GM23338 (cell line): ENCODE results near the gene RAC2. TPM values are rescaled to one million over a fixed set of nuclear protein-coding genes. Genes with fewer than 3 reads are reported as not detected.

Experiments used
- ATAC-seq: fragments of 200-7000 bp; cut with Tn5 transposase; 3 replicates; pipeline ENCODE4 v1.9.1; 2020
- DNase-seq: peaks from one replicate; pipeline ENCODE4 v3.0.0-alpha.2; 2015; ENCODE audit warnings: low spot score
- H2AFZ ChIP-seq: fragments of 200-600 bp; sonication (generic); 2 replicates; pipeline ENCODE4 v1.8.0; 2016; ENCODE audit warnings: antibody characterized with exemption, mild to moderate bottlenecking, moderate library complexity
- H3F3A ChIP-seq: fragments of 200-600 bp; sonication (generic); replicated peaks from 2 replicates; pipeline ENCODE4 v1.8.0; 2017; ENCODE audit warnings: antibody characterized with exemption, mixed run types, low read depth
- H3K27ac ChIP-seq: fragments of 200-600 bp; sonication (generic); 2 replicates; pipeline ENCODE4 v1.6.1; 2016; ENCODE audit warnings: low read depth
- H3K27me3 ChIP-seq: fragments of 200-600 bp; sonication (generic); 2 replicates; pipeline ENCODE4 v1.8.0; 2016; ENCODE audit warnings: mild to moderate bottlenecking, mixed run types, moderate library complexity; ENCODE audit not compliant: insufficient read depth
- H3K36me3 ChIP-seq: fragments of 200-600 bp; sonication (generic); 2 replicates; pipeline ENCODE4 v1.8.0; 2016; ENCODE audit warnings: mild to moderate bottlenecking; ENCODE audit not compliant: insufficient read depth
- H3K4me1 ChIP-seq: fragments of 200-600 bp; sonication (generic); 2 replicates; pipeline ENCODE4 v1.8.0; 2016; ENCODE audit warnings: mild to moderate bottlenecking, moderate library complexity; ENCODE audit not compliant: insufficient read depth
- H3K4me2 ChIP-seq: fragments of 200-600 bp; sonication (generic); 2 replicates; pipeline ENCODE4 v1.7.1; 2017; ENCODE audit warnings: mixed run types
- H3K4me3 ChIP-seq: fragments of 200-600 bp; sonication (generic); 2 replicates; pipeline ENCODE4 v1.6.1; 2016; ENCODE audit warnings: mixed run types
- H3K79me2 ChIP-seq: fragments of 200-600 bp; sonication (generic); replicated peaks from 2 replicates; pipeline ENCODE4 v1.8.0; 2017; ENCODE audit warnings: mild to moderate bottlenecking; ENCODE audit not compliant: insufficient read depth
- H3K9me2 ChIP-seq: fragments of 200-600 bp; sonication (generic); 2 replicates; pipeline ENCODE4 v1.8.0; 2017; ENCODE audit not compliant: insufficient read depth
- H4K20me1 ChIP-seq: fragments of 200-600 bp; sonication (generic); replicated peaks from 2 replicates; pipeline ENCODE4 v1.8.0; 2017; ENCODE audit warnings: mild to moderate bottlenecking; ENCODE audit not compliant: insufficient read depth
- H3K27ac Mint-ChIP-seq: 2 replicates; pipeline ENCODE4 v1.8.0; 2020; ENCODE audit warnings: inconsistent platforms, mild to moderate bottlenecking, moderate library complexity, mixed read lengths
- H3K27me3 Mint-ChIP-seq: 3 replicates; pipeline ENCODE4 v1.8.0; 2022; ENCODE audit warnings: low read depth, mild to moderate bottlenecking, moderate library complexity, mixed read lengths, inconsistent platforms; ENCODE audit not compliant: insufficient read depth, poor library complexity
- H3K36me3 Mint-ChIP-seq: 3 replicates; pipeline ENCODE4 v1.8.0; 2021; ENCODE audit warnings: low read depth, mild to moderate bottlenecking, inconsistent platforms, moderate library complexity, mixed read lengths
- H3K4me1 Mint-ChIP-seq: 3 replicates; pipeline ENCODE4 v1.8.0; 2020; ENCODE audit warnings: mild to moderate bottlenecking, inconsistent platforms, mixed read lengths
- H3K4me3 Mint-ChIP-seq: 3 replicates; pipeline ENCODE4 v1.8.0; 2021; ENCODE audit warnings: moderate library complexity, mild to moderate bottlenecking, inconsistent platforms, mixed read lengths
- H3K9me3 Mint-ChIP-seq: 3 replicates; pipeline ENCODE4 v1.8.0; 2020; ENCODE audit warnings: moderate library complexity, mild to moderate bottlenecking, inconsistent platforms, mixed read lengths
- CREB1 ChIP-seq: fragments of 250-450 bp; sonication (Bioruptor Pico); IDR thresholded peaks from 2 replicates; pipeline ENCODE4 v1.5.0; 2020; ENCODE audit warnings: low read depth, mild to moderate bottlenecking, moderate library complexity
- EZH2 ChIP-seq: fragments of 200-600 bp; sonication (generic); IDR thresholded peaks from one replicate; pipeline ENCODE4 v1.8.0; 2017; ENCODE audit warnings: antibody characterized with exemption, mild to moderate bottlenecking, low read depth; ENCODE audit not compliant: unreplicated experiment
- JUNB ChIP-seq: IDR thresholded peaks from one replicate; pipeline ENCODE4 v1.6.1; 2016; ENCODE audit warnings: antibody characterized with exemption; ENCODE audit not compliant: unreplicated experiment
- POLR2AphosphoS5 ChIP-seq: IDR thresholded peaks from 2 replicates; pipeline ENCODE4 v1.6.1; 2016; ENCODE audit warnings: antibody characterized with exemption, low read depth
- STAT1 ChIP-seq: IDR thresholded peaks from one replicate; pipeline ENCODE4 v1.6.1; 2016; ENCODE audit warnings: antibody characterized with exemption; ENCODE audit not compliant: unreplicated experiment
- ZNF114 ChIP-seq: fragments of 250-450 bp; sonication (Bioruptor Pico); IDR thresholded peaks from 2 replicates; pipeline ENCODE4 v1.5.0; 2020; ENCODE audit warnings: mild to moderate bottlenecking, moderate library complexity
- ZNF331 ChIP-seq: fragments of 250-450 bp; sonication (Bioruptor Pico); IDR thresholded peaks from 2 replicates; pipeline ENCODE4 v1.5.0; 2020; ENCODE audit warnings: low read depth, mild to moderate bottlenecking, moderate library complexity
- polyA plus RNA-seq: library from polyadenylated mRNA; unstranded; fragments of >200 nt; fragmentation: Nextera tagmentation; extraction: Ambion mirVana; gene quantifications from 2 replicates; pipeline ENCODE4 v1.2.1, GENCODE V29; 2016
- total RNA-seq: library from RNA; depleted of rRNA; stranded (reverse); fragments of >200 nt; shearing (Covaris generic); gene quantifications from 2 replicates; pipeline ENCODE4 v1.2.3, GENCODE V29; 2014
- TF ChIP-seq, protein P1 (sequence below): IDR thresholded peaks from one replicate; pipeline ENCODE4 v1.6.1; 2018; ENCODE audit warnings: antibody characterized with exemption; ENCODE audit not compliant: unreplicated experiment
- TF ChIP-seq, protein P2 (sequence below): fragments of 250-450 bp; sonication (Bioruptor Pico); IDR thresholded peaks from 2 replicates; pipeline ENCODE4 v1.5.0; 2020; ENCODE audit warnings: mild to moderate bottlenecking, moderate library complexity

Gene RAC2
- total and polyA plus RNA-seq, 2 experiments from 2014 or later, result 2.4 to 2.7 TPM

DNA sequence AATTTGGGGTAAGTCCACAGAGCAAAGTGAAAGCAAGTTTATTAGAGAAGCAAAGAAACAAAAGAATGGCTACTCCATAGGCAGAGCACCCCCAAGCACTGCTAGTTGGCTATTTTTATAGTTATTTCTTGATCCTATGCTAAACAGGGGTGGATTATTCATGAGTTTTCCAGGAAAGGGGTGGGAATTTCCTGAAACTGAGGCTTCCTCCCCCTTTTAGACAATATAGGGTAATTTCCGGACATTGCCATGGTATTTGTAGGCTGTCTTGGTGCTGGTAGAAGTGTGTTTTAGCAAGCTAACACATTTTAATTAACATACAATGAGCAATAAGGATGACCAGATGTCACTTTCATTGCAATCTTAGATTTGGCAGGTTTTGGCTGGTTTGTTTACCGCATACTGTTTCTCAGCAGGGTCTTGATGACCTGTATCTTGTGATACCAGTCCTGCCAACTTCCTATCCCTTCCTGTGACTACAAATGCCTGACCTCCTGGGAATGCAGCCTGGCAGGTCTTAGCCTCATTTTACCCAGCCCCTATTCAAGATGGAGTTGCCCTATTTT lies 55.1 kb downstream of the RAC2 start:
- ATAC-seq (no peak), DNase-seq (peak; percentile 35)
- Histone ChIP-seq H3F3A (peaks cover 10% of the 10 kb centered on the region; the same call in 1 of the 2 replicates), H3K4me3 (peak overlapping the region; percentile 58; the same call in 1 of the 2 replicates), H3K79me2 (no peaks in the 10 kb centered on the region), H2AFZ (no peak overlapping the region), H3K27ac (peak overlapping the region; percentile 90), H3K4me1 (peaks cover 33% of the 10 kb centered on the region), H3K9me2 (no peaks in the 10 kb centered on the region), H3K4me2 (peak overlapping the region; percentile 85), H3K27me3 (no peaks in the 10 kb centered on the region), H4K20me1 (no peaks in the 10 kb centered on the region), H3K36me3 (peaks cover 5% of the 10 kb centered on the region; the same call in 1 of the 2 replicates)
- Mint-ChIP-seq H3K9me3 (peaks cover 23% of the 10 kb centered on the region), H3K4me3 (peak overlapping the region; percentile 73), H3K36me3 (peaks cover 30% of the 10 kb centered on the region), H3K27me3 (peaks cover 10% of the 10 kb centered on the region), H3K4me1 (peaks cover 34% of the 10 kb centered on the region), H3K27ac (peak overlapping the region; percentile 88)
- no peak for TF ChIP-seq JUNB
- TF ChIP-seq CREB1 (CRISPR knock-in tag), result no peak
- TF ChIP-seq ZNF114, result no peak

DNA sequence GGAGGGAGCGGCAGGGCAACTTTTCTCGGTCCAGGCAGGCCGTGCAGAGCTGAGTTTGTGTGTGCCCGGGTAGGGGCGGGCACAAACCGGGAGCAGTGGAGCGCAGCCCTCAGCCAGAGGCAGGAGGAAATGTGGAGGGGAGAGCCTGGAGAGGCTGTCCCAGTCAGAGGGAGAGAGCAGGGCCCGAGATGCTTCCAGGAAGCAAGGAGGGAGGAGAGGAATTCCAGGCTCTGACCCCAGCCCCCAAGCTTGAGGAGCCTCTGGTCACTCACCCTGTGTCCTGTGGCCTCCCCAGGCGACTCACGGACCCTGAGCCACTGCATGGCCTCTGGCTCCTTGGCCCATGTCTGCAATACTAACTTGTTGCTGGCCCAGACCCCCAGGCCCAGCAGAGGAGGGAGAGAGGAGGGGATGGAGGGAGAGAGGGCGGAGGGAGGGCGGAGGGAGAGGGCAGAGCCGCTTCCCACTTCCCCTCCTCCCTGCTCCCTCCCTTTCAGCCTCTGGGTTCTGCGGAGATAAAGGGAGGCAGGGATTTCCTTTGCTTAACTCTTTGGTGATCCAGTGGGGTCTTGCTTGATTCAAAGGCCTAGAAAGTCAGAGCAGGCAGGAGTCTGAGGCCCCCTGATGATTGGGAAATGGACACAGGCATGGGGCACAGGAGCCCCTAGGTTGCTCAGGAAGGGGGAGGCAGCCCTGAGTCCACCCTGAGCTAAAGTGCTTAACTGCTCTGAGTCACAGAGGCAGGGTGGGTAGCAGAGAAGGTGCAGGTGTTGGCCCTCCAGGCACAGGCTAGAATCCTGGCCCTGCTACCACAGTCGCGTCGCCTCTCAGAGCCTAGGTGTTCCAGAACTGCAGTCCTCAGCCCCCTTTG lies 55.9 kb downstream of the RAC2 start, which contains the start of gene C1QTNF6:
Gene C1QTNF6 (minus strand): TSS at position 357 of the 871 bp plus-strand sequence. CDS start 34 bp downstream, at position 323.
- Mint-ChIP-seq H3K4me1 (peaks cover 34% of the 10 kb centered on the region), H3K27me3 (peaks cover 6% of the 10 kb centered on the region), H3K27ac (peak within 1 kb of the TSS; percentile 88), H3K9me3 (peaks cover 18% of the 10 kb centered on the region), H3K36me3 (peaks cover 24% of the 10 kb centered on the region), H3K4me3 (peak within 1 kb of the TSS; percentile 73)
- peaks cover 4% of the 10 kb centered on the region; the same call in 1 of the 2 replicates for H3K36me3 ChIP-seq
- H2AFZ ChIP-seq, result peak within 1 kb of the TSS; percentile 88; the same call in 1 of the 2 replicates
- H3K4me2 ChIP-seq, result peak within 1 kb of the TSS; percentile 85
- peak within 1 kb of the TSS; percentile 58 for H3K4me3 ChIP-seq
- H3F3A ChIP-seq, result peaks cover 10% of the 10 kb centered on the region; the same call in 1 of the 2 replicates
- ATAC-seq (peak; percentile 66), DNase-seq (peak; percentile 79)
- no peaks in the 10 kb centered on the region for H3K79me2 ChIP-seq
- no peaks in the 10 kb centered on the region for H3K9me2 ChIP-seq
- H3K27me3 ChIP-seq, result no peaks in the 10 kb centered on the region
- H4K20me1 ChIP-seq, result no peaks in the 10 kb centered on the region
- peak within 1 kb of the TSS; percentile 90 for H3K27ac ChIP-seq
- H3K4me1 ChIP-seq, result peaks cover 33% of the 10 kb centered on the region
- TF ChIP-seq POLR2AphosphoS5 (0 out of 2 replicates have a peak, but pooled peaks have one; percentile 33), ZNF331 (CRISPR knock-in tag) (no peak), CREB1 (CRISPR knock-in tag) (no peak), STAT1 (no peak), EZH2 (no peak)
- TF ChIP-seq, protein P1, sequence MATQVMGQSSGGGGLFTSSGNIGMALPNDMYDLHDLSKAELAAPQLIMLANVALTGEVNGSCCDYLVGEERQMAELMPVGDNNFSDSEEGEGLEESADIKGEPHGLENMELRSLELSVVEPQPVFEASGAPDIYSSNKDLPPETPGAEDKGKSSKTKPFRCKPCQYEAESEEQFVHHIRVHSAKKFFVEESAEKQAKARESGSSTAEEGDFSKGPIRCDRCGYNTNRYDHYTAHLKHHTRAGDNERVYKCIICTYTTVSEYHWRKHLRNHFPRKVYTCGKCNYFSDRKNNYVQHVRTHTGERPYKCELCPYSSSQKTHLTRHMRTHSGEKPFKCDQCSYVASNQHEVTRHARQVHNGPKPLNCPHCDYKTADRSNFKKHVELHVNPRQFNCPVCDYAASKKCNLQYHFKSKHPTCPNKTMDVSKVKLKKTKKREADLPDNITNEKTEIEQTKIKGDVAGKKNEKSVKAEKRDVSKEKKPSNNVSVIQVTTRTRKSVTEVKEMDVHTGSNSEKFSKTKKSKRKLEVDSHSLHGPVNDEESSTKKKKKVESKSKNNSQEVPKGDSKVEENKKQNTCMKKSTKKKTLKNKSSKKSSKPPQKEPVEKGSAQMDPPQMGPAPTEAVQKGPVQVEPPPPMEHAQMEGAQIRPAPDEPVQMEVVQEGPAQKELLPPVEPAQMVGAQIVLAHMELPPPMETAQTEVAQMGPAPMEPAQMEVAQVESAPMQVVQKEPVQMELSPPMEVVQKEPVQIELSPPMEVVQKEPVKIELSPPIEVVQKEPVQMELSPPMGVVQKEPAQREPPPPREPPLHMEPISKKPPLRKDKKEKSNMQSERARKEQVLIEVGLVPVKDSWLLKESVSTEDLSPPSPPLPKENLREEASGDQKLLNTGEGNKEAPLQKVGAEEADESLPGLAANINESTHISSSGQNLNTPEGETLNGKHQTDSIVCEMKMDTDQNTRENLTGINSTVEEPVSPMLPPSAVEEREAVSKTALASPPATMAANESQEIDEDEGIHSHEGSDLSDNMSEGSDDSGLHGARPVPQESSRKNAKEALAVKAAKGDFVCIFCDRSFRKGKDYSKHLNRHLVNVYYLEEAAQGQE, result no peak
- TF ChIP-seq, protein P2, sequence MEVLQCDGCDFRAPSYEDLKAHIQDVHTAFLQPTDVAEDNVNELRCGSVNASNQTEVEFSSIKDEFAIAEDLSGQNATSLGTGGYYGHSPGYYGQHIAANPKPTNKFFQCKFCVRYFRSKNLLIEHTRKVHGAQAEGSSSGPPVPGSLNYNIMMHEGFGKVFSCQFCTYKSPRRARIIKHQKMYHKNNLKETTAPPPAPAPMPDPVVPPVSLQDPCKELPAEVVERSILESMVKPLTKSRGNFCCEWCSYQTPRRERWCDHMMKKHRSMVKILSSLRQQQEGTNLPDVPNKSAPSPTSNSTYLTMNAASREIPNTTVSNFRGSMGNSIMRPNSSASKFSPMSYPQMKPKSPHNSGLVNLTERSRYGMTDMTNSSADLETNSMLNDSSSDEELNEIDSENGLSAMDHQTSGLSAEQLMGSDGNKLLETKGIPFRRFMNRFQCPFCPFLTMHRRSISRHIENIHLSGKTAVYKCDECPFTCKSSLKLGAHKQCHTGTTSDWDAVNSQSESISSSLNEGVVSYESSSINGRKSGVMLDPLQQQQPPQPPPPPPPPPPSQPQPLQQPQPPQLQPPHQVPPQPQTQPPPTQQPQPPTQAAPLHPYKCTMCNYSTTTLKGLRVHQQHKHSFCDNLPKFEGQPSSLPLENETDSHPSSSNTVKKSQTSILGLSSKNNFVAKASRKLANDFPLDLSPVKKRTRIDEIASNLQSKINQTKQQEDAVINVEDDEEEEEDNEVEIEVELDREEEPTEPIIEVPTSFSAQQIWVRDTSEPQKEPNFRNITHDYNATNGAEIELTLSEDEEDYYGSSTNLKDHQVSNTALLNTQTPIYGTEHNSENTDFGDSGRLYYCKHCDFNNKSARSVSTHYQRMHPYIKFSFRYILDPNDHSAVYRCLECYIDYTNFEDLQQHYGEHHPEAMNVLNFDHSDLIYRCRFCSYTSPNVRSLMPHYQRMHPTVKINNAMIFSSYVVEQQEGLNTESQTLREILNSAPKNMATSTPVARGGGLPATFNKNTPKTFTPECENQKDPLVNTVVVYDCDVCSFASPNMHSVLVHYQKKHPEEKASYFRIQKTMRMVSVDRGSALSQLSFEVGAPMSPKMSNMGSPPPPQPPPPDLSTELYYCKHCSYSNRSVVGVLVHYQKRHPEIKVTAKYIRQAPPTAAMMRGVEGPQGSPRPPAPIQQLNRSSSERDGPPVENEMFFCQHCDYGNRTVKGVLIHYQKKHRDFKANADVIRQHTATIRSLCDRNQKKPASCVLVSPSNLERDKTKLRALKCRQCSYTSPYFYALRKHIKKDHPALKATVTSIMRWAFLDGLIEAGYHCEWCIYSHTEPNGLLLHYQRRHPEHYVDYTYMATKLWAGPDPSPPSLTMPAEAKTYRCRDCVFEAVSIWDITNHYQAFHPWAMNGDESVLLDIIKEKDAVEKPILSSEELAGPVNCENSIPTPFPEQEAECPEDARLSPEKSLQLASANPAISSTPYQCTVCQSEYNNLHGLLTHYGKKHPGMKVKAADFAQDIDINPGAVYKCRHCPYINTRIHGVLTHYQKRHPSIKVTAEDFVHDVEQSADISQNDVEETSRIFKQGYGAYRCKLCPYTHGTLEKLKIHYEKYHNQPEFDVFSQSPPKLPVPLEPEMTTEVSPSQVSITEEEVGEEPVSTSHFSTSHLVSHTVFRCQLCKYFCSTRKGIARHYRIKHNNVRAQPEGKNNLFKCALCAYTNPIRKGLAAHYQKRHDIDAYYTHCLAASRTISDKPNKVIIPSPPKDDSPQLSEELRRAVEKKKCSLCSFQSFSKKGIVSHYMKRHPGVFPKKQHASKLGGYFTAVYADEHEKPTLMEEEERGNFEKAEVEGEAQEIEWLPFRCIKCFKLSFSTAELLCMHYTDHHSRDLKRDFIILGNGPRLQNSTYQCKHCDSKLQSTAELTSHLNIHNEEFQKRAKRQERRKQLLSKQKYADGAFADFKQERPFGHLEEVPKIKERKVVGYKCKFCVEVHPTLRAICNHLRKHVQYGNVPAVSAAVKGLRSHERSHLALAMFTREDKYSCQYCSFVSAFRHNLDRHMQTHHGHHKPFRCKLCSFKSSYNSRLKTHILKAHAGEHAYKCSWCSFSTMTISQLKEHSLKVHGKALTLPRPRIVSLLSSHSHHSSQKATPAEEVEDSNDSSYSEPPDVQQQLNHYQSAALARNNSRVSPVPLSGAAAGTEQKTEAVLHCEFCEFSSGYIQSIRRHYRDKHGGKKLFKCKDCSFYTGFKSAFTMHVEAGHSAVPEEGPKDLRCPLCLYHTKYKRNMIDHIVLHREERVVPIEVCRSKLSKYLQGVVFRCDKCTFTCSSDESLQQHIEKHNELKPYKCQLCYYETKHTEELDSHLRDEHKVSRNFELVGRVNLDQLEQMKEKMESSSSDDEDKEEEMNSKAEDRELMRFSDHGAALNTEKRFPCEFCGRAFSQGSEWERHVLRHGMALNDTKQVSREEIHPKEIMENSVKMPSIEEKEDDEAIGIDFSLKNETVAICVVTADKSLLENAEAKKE (CRISPR knock-in tag), result no peak
